COLO668 (cell line): ENCODE measurements around the gene OR1K1.

Experiments
- DNase-seq: peaks from one replicate; lab custom pipeline; 2025; ENCODE audit not compliant: unreplicated experiment; lab: John Stamatoyannopoulos, UW

The OR1K1 gene

DNA sequence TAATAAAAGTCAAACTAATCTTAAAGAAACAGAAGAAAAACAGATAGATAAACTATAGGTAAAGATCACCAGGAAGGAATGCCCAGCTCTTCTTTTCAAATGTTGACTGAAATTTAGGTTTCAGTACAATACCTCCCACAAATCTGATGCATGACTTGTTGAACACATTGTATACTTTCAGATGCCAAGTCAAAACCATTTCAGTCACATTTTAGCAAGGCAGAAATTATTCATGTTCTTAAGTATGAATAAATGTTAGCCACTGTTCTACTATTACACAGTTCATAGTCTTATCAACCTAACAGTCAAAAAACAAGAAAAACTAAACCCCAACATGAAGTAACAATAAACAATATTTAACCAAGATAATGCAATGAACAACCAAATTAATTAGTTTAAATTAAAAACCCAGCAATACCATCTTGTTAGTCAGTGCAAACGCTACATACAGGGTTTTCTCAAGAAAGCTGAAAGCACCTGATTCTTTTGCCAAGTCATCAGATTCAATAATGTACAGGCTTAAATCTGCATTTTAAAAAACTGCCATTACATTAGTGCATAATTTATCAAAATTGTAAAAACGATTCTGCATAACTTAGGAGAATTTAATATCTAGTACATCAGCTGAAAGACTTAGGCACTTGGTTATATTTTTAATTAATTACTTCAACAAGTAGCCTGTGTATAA, 48.5 kb downstream of the OR1K1 start:
- no peak for DNase-seq
